ENCODE data around the gene PPIH.

GRCh38 chr1:42680055-42680454 lies 21.8 kb downstream of the PPIH start:
- TF ChIP-seq POLR2A (IDR thresholded peaks at IDR 0.05) (no peak), CTCF (IDR thresholded peaks at IDR 0.05) (no peak)
